WTC11 (cell line): ENCODE measurements around the gene ZEB2. TPM values are rescaled to one million over a fixed set of nuclear protein-coding genes. Genes with fewer than 3 reads are reported as not detected.

ENCODE experiments used
- ATAC-seq: fragments of 200-7000 bp; cut with Tn5 transposase; 2 replicates; pipeline ENCODE4 v1.10.0; 2021; ENCODE audit warnings: mild to moderate bottlenecking, moderate library complexity
- CTCF ChIA-PET: fragments of 300-600 bp; sonication (Branson Sonifier 250); formaldehyde crosslinking; loops from one replicate; lab custom pipeline; 2021; ENCODE audit warnings: antibody characterized with exemption; lab: Charles Lee
- POLR2A ChIA-PET: fragments of 350-600 bp; sonication (Branson Sonifier 250); formaldehyde crosslinking; loops from one replicate; lab custom pipeline; 2021; ENCODE audit warnings: antibody characterized with exemption; lab: Charles Lee
- DNase-seq: peaks from one replicate; pipeline ENCODE4 v3.0.0; 2021; ENCODE audit warnings: low spot score
- H3K27ac Mint-ChIP-seq: 2 replicates; pipeline ENCODE4 v1.8.0; 2021; ENCODE audit warnings: mixed read lengths
- H3K27me3 Mint-ChIP-seq: 2 replicates; pipeline ENCODE4 v1.8.0; 2021; ENCODE audit warnings: low read depth, mild to moderate bottlenecking, moderate library complexity, mixed read lengths
- H3K36me3 Mint-ChIP-seq: 2 replicates; pipeline ENCODE4 v1.8.0; 2021; ENCODE audit warnings: mixed read lengths
- H3K4me1 Mint-ChIP-seq: 2 replicates; pipeline ENCODE4 v1.8.0; 2022; ENCODE audit warnings: mixed read lengths
- H3K4me3 Mint-ChIP-seq: 2 replicates; pipeline ENCODE4 v1.8.0; 2021; ENCODE audit warnings: mild to moderate bottlenecking, moderate library complexity, mixed read lengths
- H3K9me3 Mint-ChIP-seq: 2 replicates; pipeline ENCODE4 v1.8.0; 2021; ENCODE audit warnings: mixed read lengths
- ATF1 ChIP-seq: sonication (generic); formaldehyde crosslinking; IDR thresholded peaks from 2 replicates; pipeline ENCODE4 v1.8.1; 2023; ENCODE audit warnings: mild to moderate bottlenecking, moderate library complexity, missing genetic modification reagents
- CBFB ChIP-seq: sonication (generic); formaldehyde crosslinking; IDR thresholded peaks from 2 replicates; pipeline ENCODE4 v1.8.1; 2022; ENCODE audit warnings: mild to moderate bottlenecking, low read depth, missing genetic modification reagents
- CREM ChIP-seq: sonication (generic); formaldehyde crosslinking; IDR thresholded peaks from 2 replicates; pipeline ENCODE4 v1.8.1; 2022; ENCODE audit warnings: mild to moderate bottlenecking, missing genetic modification reagents, moderate library complexity
- CTCF ChIP-seq: fragments of 200-600 bp; IDR thresholded peaks from 2 replicates; pipeline ENCODE4 v1.8.0; 2022; ENCODE audit warnings: antibody characterized with exemption
- E2F1 ChIP-seq: sonication (generic); formaldehyde crosslinking; IDR thresholded peaks from 2 replicates; pipeline ENCODE4 v1.8.0; 2022; ENCODE audit warnings: mild to moderate bottlenecking, missing genetic modification reagents
- ERG ChIP-seq: fragments of 250-450 bp; sonication (Bioruptor Pico); IDR thresholded peaks from 2 replicates; pipeline ENCODE4 v1.8.0; 2021; ENCODE audit warnings: mild to moderate bottlenecking
- ESRRA ChIP-seq: sonication (generic); formaldehyde crosslinking; IDR thresholded peaks from 2 replicates; pipeline ENCODE4 v1.8.1; 2022; ENCODE audit warnings: mild to moderate bottlenecking, missing genetic modification reagents, borderline replicate concordance
- ETV6 ChIP-seq: sonication (generic); formaldehyde crosslinking; IDR thresholded peaks from 2 replicates; pipeline ENCODE4 v1.8.1; 2022; ENCODE audit warnings: mild to moderate bottlenecking, missing genetic modification reagents
- FOXK1 ChIP-seq: sonication (generic); formaldehyde crosslinking; IDR thresholded peaks from 2 replicates; pipeline ENCODE4 v1.8.0; 2022; ENCODE audit warnings: mild to moderate bottlenecking, moderate library complexity, missing genetic modification reagents
- FOXP4 ChIP-seq: sonication (generic); formaldehyde crosslinking; IDR thresholded peaks from 2 replicates; pipeline ENCODE4 v1.8.0; 2022; ENCODE audit warnings: mild to moderate bottlenecking, missing genetic modification reagents
- GABPB1 ChIP-seq: sonication (generic); formaldehyde crosslinking; IDR thresholded peaks from 2 replicates; pipeline ENCODE4 v1.8.1; 2023; ENCODE audit warnings: mild to moderate bottlenecking, missing genetic modification reagents
- KAT7 ChIP-seq: sonication (generic); formaldehyde crosslinking; IDR thresholded peaks from 2 replicates; pipeline ENCODE4 v1.8.1; 2023; ENCODE audit warnings: missing genetic modification reagents, mild to moderate bottlenecking, borderline replicate concordance
- MLX ChIP-seq: sonication (generic); formaldehyde crosslinking; IDR thresholded peaks from 2 replicates; pipeline ENCODE4 v1.8.1; 2023; ENCODE audit warnings: mild to moderate bottlenecking, missing genetic modification reagents, moderate library complexity
- MXD4 ChIP-seq: fragments of 250-450 bp; sonication (Bioruptor Pico); IDR thresholded peaks from 2 replicates; pipeline ENCODE4 v1.8.0; 2021; ENCODE audit warnings: mild to moderate bottlenecking, moderate library complexity, borderline replicate concordance
- PREB ChIP-seq: sonication (generic); formaldehyde crosslinking; IDR thresholded peaks from 2 replicates; pipeline ENCODE4 v1.8.1; 2022; ENCODE audit warnings: mild to moderate bottlenecking, missing genetic modification reagents, moderate library complexity, borderline replicate concordance
- SMAD3 ChIP-seq: sonication (generic); formaldehyde crosslinking; IDR thresholded peaks from 2 replicates; pipeline ENCODE4 v1.8.0; 2022; ENCODE audit warnings: missing genetic modification reagents, mild to moderate bottlenecking, borderline replicate concordance
- TEAD1 ChIP-seq: sonication (generic); formaldehyde crosslinking; IDR thresholded peaks from 2 replicates; pipeline ENCODE4 v1.8.0; 2022; ENCODE audit warnings: mild to moderate bottlenecking, missing genetic modification reagents
- USF1 ChIP-seq: sonication (generic); formaldehyde crosslinking; IDR thresholded peaks from 2 replicates; pipeline ENCODE4 v1.8.0; 2022; ENCODE audit warnings: mild to moderate bottlenecking, missing genetic modification reagents
- ZNF416 ChIP-seq: fragments of 250-450 bp; sonication (Bioruptor Pico); IDR thresholded peaks from 2 replicates; pipeline ENCODE4 v1.9.0; 2021; ENCODE audit warnings: mild to moderate bottlenecking, inconsistent platforms
- total RNA-seq: library from RNA; stranded (reverse); gene quantifications from 3 replicates; pipeline ENCODE4 v1.2.3, GENCODE V29; 2021

ZEB2 gene
- total RNA-seq, 1 experiment from 2014 or later = 0.42 TPM

GRCh38 chr2:144396318-144396717 lies 123.6 kb downstream of the ZEB2 start (continued):
- no peak for TF ChIP-seq E2F1 (CRISPR knock-in tag)
- TF ChIP-seq, all 79 proteins: peak for 0

GRCh38 chr2:144390424-144391020 lies 129.4 kb downstream of the ZEB2 start:
- H3K27me3 Mint-ChIP-seq = no peaks in the 10 kb centered on the region; the same call in none of the 2 replicates
- ChIA-PET CTCF (no interaction called here), POLR2A (interaction anchor here (0.6 kb wide), 1 partner anchor 21 kb away, joined by 3 read pairs; no protein-coding TSS in a partner anchor)
- peaks cover 2% of the 10 kb centered on the region; the same call in 1 of the 2 replicates for H3K4me1 Mint-ChIP-seq
- no peak overlapping the region for H3K27ac Mint-ChIP-seq
- DNase-seq = no peak
- no peaks in the 10 kb centered on the region for H3K36me3 Mint-ChIP-seq
- H3K4me3 Mint-ChIP-seq = no peak overlapping the region
- H3K9me3 Mint-ChIP-seq = no peaks in the 10 kb centered on the region
- TF ChIP-seq CTCF (no peak), TEAD1 (CRISPR knock-in tag) (no peak), ATF1 (CRISPR knock-in tag) (no peak), KAT7 (CRISPR knock-in tag) (no peak), ESRRA (CRISPR knock-in tag) (no peak), CREM (CRISPR knock-in tag) (no peak), MLX (CRISPR knock-in tag) (no peak), CBFB (CRISPR knock-in tag) (no peak), ZNF416 (CRISPR knock-in tag) (no peak), ETV6 (no peak), GABPB1 (CRISPR knock-in tag) (no peak), ERG (CRISPR knock-in tag) (no peak), FOXP4 (CRISPR knock-in tag) (no peak), FOXK1 (CRISPR knock-in tag) (no peak), PREB (CRISPR knock-in tag) (no peak), USF1 (CRISPR knock-in tag) (no peak), SMAD3 (CRISPR knock-in tag) (no peak), MXD4 (CRISPR knock-in tag) (no peak)
- ATAC-seq = no peak
